Fibroblast of skin of back (primary cell): Measurements from ENCODE around the gene SNN.

Experiments
- DNase-seq: peaks from one replicate; pipeline ENCODE4 v3.0.0-alpha.2; 2013

SNN gene

DNA sequence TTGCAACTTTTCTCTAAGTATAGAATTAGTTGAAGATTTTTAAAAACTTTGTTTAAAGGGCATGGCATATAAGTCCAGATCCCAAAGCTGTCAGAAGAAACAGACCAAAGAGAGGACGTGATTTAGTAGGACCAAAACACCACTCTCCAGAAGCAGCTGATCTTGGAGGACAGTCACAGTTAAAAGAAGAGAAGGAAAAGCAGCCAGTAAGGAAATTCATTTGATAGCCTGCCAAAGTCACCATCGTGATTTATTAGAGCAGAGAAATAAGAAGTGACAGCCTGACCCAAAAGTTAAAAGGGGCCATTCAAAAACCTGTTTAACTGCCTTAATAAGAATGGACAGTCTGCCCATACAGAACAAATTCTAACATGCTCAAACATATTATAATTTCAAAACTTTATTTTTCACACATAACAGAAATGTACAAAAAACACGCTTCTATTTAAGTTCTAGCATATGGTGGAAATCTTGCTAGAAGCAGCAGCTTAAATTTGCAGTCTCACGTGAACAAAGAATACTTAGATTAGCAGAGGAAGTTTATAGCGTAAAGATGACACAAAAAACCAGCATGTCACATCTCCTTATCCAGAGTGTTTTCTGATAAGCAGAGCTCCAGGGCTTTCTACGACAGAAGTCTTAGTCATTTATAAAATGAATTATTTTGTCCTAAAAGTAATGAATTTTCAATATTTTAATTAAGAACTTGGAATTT is 37.2 kb downstream of the SNN start:
- no peak for DNase-seq

DNA sequence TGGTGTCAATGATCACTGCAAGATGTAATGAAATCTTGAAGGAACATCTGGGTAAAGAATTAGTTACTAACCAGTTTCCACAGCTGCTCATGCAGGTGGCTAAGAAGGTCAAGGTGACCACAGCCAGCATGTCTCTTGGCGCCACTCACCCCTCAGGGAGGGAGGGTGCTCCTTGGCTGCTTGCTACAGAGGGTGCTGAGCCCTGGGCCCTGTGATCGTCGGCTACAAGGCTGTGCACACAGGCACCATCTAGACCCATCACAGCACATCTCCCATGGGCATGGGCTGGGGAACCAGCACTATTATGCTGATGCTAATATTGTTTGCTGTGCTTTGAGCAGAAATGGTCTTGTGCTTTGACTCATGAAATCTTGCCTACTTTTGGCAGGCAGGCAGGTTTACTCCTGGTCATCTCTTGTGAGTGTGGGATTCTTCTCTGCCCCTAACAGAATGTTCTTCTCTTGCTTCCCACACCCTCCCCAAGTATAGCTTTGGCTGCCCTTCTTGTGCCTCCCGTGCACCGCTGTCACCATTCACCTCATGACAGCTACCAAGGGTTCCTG is 38.0 kb downstream of the SNN start:
- DNase-seq, result no peak

DNA sequence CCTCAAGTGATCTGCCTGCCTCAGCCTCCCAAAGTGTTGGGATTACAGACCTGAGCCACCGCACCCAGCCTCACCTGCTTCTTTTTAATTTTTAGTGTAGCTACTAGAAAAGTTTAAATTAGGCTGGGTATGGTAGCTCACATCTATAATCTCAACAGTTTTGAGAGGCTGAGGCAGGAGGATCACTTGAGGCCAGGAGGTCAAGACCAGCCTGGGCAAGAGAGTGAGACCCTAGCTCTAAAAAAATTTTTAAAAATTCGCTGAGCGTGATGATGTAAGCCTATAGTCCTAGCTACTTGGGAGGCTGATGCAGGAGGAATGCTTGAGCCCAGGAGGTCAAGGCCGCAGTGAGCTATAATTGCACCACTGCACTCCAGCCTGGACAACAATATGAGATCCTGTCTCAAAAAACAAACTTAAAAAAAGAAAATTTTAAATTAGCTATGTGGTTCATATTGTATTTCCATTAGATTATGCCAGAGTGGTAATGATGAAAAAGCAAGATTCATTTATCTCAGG is 39.5 kb downstream of the SNN start:
- DNase-seq, result no peak

DNA sequence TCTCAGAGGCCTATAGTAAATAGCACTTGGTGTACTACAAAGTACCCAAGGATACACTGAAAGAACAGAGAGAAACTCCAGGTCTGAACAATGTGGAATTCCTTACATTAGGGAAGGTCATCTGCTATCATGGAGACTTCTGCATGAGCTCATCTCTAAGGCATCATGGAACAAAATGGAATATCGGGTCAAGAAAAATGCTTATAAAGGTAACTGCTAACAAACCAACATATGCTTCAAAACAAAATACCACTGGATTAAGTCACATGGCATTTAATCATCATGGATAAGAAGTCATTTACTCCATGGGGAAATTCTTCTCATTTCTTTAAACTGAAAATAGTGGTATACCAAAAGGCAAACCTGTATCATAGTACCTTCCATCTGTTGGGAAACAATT is 40.2 kb downstream of the SNN start:
- DNase-seq, result peak; percentile 50

DNA sequence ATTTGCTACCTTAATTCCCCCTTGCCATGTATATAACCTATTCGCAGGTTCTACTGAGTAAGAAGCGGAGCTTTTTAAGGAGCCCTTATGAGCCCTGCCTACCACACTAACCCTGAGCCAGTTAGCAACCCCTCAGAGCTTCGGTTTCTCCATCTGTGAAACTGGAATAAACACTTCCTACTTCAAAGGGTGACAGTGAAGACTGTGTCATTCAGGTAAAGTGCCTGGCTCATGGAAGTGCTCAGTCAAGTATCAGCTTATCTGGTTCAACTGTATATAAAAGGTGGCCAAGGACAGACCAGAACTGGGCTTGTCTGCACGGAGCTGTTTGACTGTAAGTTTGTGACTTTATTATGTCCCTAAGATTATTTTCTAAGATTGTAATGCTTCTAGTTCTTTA is 43.4 kb downstream of the SNN start:
- DNase-seq, result no peak

DNA sequence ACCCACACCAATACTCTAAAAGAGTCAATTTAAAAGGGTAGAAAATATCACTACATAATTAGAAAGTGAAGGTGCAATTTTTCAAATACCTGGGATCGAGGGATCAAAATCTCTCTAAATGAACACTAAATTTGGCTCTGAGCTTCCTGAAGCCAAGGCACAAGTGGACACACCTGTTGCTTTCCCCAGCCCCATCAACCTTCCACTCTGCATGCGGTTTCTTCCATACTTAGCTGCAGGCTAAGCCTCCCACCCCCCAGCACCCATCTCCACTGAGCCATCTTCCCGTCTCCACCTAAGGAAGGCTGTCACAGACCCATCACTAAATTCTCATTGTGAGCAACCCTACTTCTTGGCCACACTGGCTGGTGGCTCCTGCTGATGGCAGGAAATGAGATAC is 43.9 kb downstream of the SNN start:
- no peak for DNase-seq

DNA sequence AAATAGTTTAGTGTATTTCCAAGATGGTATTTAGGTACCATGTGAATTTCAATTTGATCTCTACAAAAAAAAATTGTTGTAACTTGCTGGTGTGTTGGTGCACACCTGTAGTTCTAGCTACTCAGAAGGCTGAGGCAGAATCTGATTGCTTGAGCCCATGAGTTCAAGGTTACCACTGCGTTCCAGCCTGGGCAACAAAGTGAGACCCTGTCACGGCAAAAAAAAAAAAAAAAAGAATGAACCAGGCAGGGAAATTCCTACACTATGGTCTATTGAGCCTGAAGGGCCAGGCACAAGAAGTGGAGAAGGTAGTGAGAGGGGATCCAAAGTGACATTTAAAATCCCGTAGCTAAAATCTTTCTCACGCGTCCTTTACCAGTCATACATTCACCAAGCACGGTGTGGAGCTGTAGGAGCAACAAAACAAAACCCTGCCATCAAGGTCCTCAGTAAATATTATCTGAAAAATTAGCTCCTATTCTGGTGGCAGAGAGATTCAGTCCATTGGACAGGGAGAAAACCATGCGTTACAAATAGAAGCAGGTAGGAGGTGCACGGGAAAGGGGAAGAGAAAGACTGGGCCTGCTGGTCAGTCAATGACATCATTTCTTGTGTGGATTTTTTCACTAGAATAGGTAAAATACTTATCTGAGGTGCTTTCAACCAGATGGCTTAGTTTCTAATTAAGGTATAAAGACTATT is 47.1 kb downstream of the SNN start:
- DNase-seq, result no peak

DNA sequence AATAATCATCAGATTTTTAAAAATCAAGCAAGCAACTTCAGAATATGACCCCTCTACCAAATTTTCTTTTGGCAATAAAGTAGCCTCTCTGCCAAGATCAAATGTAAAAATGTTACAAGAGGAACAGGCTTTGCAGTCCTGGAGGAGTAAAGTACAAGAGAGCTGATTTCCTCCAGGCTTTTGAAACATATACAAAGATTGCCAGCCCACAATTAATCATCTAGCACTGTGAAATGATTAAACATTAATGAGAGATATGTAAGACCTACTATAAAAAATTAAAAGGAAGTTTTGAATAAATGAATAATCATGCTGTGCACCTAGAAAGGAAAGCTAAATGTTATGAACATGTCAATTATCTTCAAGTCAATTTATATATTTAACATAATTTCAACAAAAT is 48.1 kb downstream of the SNN start:
- DNase-seq, result no peak

DNA sequence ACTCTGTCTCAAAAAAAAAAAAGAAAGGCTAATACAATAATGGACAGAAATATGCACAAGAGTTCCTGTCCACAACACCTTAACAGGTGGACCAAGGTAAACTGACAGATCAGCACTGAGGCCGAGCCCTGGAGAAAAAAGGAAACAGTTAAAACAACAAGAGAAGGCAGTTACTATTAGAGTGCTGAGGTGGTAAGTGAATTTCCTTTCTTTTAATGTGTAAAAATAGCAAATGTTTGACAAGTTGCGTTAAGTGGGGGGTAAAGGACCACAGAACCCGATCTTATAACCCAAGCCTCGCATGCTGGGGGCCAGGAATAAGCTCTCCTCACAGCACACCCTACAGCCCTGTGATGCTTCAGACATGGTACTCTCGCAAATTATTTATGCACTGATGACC is 49.6 kb downstream of the SNN start:
- no peak for DNase-seq

DNA sequence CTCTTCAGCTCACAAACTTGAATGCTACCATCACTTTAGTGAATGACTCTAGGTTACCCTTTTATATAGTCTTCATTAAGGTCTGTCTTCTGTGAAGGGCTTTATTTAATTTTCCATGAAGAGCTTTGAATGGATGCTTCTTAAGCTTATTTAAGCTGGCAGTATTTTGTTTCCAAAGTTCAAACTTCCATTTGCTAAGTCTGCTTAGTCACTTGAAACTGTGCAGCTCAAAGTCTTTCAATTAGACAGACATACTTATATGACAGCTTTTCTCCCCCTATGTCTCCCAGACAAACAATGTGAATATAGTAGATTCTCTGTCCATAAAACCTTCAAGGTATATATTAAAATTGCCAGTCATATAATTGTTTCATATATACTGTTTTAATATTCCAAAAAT is 50.9 kb downstream of the SNN start:
- DNase-seq, result no peak

DNA sequence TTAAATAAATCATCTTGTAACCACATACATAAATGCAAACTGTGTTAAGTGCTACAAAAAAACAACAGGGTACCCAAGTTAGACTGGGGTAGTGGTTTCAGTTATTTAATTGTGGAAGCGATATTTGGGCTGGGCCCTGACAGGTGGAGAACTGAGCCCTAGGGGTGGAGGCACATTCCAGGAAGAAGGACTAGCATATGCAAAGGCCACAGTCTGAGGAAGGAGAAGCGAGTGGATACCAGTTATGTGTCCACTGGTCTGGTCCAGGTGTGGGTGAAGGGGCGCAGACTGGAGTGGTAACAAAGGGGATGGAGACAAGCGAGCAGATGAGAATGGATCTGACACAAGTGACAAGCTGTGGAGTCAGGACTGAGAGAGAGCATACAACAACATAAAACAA is 51.5 kb downstream of the SNN start:
- DNase-seq, result no peak

DNA sequence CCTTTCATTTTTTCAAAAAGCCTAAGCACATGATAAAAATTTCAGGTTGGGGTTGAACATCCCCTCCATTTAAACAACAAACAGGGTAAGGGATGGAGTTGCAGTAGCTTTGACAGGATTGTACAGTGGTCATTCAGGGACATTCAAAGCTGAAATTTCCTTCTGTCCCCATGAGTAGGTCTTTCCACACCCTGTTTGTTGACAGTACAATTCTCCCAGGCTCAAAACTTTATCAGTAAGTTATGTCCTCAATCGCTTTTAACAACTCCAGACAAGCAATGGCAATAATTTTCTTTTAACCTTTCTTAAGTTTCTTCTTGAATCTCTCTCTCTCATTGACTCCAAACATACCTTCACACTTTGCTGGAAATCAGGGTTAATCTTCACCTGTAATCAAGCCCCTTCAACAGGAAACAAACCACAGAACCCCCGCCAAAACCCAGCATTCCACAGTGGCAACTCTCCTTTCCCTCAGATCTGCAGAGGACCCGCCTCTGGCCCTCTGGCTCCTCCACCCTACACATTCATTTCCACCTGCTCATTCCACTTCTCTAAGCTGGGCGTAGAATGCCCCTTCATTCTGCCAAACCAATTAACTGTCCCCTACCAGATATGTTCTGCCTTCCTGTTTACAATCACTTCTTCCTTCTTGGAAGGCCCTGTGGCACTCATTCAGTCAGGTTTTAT is 53.7 kb downstream of the SNN start:
- DNase-seq, result no peak

DNA sequence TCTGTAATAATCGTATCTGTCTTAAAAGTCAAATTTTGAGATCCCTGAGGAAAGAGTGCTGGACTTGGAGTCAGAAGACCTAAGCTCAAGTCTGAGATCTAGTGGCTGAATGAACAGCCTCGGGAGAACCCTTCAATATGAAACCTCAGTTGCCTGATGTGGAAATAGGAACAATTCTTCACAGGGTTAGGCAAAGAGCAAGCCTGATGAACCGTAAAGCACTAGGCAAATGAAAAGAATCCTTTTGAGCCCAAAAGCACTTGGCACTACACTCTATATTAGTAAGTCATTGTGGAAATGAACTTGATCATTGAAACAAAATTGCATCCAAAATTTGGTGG is 54.2 kb downstream of the SNN start:
- DNase-seq, result no peak

DNA sequence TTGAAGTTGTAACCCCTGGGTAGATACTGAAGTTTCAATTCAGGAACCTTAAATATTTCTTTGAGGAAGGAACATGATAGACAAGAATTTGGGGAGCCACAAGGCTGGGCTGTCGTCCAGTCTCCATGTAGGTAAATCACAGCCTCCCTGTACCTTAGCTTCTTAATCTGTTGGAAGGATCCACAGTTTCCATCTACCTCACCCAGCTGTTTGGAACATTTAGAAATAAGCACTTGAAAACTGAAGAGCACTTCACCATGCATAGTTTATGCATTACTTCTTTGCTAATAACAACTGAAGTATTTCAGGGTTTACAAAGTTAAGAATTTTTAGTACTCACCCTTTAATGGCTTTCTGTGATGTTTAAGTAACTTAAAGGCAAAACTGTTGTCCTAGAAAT is 57.2 kb downstream of the SNN start:
- DNase-seq, result no peak

DNA sequence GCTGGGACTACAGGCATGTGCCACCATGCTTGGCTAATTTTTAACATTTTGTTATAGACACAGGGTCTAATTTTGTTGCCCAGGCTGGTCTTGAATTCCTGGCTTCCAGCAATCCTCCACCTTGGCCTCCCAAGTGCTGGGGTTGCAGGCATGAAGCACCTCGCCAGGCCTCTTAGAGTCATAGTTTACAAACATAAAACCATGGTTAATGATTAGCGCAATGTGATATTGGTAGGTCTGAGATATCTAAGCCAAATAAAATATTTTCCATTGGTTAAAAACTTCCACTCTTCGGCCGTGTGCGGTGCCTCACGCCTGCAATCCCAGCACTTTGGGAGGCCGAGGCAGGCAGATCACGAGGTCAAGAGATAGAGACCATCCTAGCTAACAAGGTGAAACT is 57.8 kb downstream of the SNN start:
- DNase-seq, result no peak

DNA sequence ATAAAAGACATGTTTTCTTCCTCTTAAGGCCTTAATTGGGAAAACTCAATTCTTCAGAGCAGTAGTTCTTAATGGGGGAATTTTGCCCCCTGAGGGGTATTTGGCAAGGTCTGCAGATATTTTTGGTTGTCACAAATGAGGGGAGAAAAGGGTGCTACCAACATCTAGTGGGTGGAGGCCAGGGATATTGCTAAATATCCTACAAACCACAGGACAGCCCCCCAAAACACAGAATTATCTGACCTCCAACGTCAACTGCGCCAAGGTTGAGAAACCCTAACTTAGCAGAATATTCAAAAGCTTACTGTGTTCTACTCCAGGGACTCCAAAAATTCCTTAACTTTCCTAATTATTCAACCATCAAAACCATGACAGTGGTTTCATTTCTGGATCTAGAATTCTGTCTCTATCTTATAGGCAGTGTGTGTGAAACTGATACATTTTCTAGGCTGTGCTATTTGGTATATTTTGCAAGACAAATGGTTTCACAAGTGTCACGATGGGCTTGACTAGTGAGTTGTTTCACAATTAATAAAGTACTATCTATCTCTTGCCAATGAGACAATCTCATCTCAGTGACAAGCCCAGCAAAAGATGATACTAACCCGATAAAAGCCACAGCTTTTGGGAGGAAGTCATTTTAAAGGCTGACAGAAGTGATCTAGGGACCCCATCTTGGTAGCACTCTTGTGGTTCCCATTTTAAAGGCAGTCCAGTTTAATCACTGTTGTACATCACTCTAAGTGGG is 59.7 kb downstream of the SNN start:
- no peak for DNase-seq
